HepG2 (cell line): ENCODE data around the gene CYYR1.

Experiments used
- CHD2 ChIP-seq: IDR thresholded peaks from 2 replicates; pipeline ENCODE4 v1.6.1; 2011; ENCODE audit warnings: low read depth, low read length, improper control_type of control experiment
- LRRFIP1 ChIP-seq: sonication (generic); formaldehyde crosslinking; conservative IDR thresholded peaks from 2 replicates; pipeline ENCODE4 v1.4.0; 2020; ENCODE audit warnings: missing genetic modification reagents
- POLR2AphosphoS5 ChIP-seq: IDR thresholded peaks from 2 replicates; pipeline ENCODE4 v1.6.1; 2012; ENCODE audit warnings: low read depth, low read length
- RAD21 ChIP-seq: fragments of 450-650 bp; formaldehyde crosslinking; IDR thresholded peaks from 2 replicates; pipeline ENCODE4 v1.5.0; 2020; ENCODE audit warnings: mild to moderate bottlenecking
- SIN3A ChIP-seq: IDR thresholded peaks from 2 replicates; pipeline ENCODE4 v1.6.1; 2011; ENCODE audit warnings: low read depth, mild to moderate bottlenecking, control low read depth, low read length, borderline replicate concordance
- SIN3B ChIP-seq: fragments of 150-350 bp; IDR thresholded peaks from 2 replicates; pipeline ENCODE4 v1.6.1; 2014; ENCODE audit warnings: low read length

DNA sequence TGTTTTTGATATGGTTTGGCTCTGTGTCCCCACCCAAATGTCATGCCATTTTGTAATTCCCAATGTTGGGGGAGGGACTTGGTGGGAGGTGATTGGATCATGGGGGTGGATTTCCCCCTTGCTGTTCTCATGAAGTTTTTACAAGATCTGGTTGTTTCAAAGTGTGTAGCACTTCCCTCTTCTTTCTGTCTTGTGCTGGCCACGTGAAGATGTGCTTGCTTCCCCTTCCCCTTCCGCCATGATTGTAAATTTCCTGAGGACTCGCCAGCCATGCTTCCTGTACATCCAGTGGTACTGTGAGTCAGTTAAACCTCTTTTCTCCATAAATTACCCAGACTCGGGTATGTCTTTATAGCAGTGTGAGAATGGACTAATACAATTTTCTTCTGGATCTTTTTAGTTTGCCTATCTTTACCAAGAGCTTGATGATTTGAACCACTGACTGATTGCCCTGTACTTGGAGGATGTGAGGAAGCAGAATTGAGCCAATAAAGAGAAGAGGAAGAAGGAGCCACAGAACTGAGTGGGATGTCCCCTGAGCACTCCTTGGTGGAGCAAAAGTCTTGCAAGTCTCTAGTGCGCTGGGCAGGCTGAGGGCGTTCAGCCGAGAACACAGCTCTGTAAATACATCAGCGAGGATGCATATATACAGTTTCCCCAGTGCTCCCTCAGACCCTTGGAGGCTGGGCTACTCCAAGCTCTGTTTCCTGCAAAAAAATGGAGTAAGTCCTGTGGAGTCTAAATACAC, 102.6 kb downstream of the CYYR1 start:
- TF ChIP-seq POLR2AphosphoS5 = no peak
- no peak for TF ChIP-seq RAD21 (CRISPR knock-in tag)
- no peak for TF ChIP-seq LRRFIP1
- no peak for TF ChIP-seq CHD2
- no peak for TF ChIP-seq SIN3B
- TF ChIP-seq SIN3A = no peak
